Right cardiac atrium (tissue), 5 donors: ENCODE data around the gene PHTF2. TPM values are rescaled to one million over a fixed set of nuclear protein-coding genes. Genes with fewer than 3 reads are reported as not detected.
"Not testable (repeated sequence)": the region's sequence is repeated elsewhere in the genome, so short reads cannot be mapped to it uniquely, and the experiment has no call there.

Source experiments
- ATAC-seq, 2 donors: fragments of 200-7000 bp; cut with Tn5 transposase; one replicate each; pipeline versions ENCODE4 v1.8.0 to v1.9.1; 2020; ENCODE audit warnings: moderate library complexity in 2 of 2, mild to moderate bottlenecking in 1 of 2
- DNase-seq, 3 donors: peaks; one replicate each; pipeline ENCODE4 v3.0.0-alpha.2; 2020
- H3K27ac ChIP-seq: one replicate; pipeline ENCODE4 v1.5.1; 2013; ENCODE audit warnings: mild to moderate bottlenecking, low read length, control low read depth, moderate library complexity
- H3K27me3 ChIP-seq: one replicate; pipeline ENCODE4 v1.6.1; 2013; ENCODE audit not compliant: control insufficient read depth, insufficient read depth
- H3K4me1 ChIP-seq: one replicate; pipeline ENCODE4 v1.6.1; 2013; ENCODE audit warnings: low read length; ENCODE audit not compliant: control insufficient read depth, insufficient read depth
- H3K4me3 ChIP-seq: one replicate; pipeline ENCODE4 v1.5.1; 2013; ENCODE audit warnings: low read length, control low read depth
- H3K9me3 ChIP-seq: one replicate; pipeline ENCODE4 v1.6.1; 2013; ENCODE audit warnings: low read length; ENCODE audit not compliant: control insufficient read depth
- WGBS: extraction: QIAGEN DNeasy Blood & Tissue Kit; methylation state at CpG from one replicate; pipeline ENCODE4 v1.1.7; 2013; 5-methylcytosine and 5-hydroxymethylcytosine counted together
- intact Hi-C, 4 donors: fragments of 100-400 bp; cut with DNase I; formaldehyde crosslinking; loops; one replicate each; pipeline versions ENCODE4 v1.11.0 to v1.14.0; 2022 to 2023
- polyA plus RNA-seq: library from polyadenylated mRNA; stranded (reverse); fragments of 200-250 nt; gene quantifications from one replicate; pipeline ENCODE4 v1.2.3, GENCODE V29; 2013
- total RNA-seq, 4 donors: library from RNA; stranded (reverse); fragmentation: NEBNext Ultra II Directional; extraction: Animal tissue kit (Norgen Biotek cat#: 25700); gene quantifications; one replicate each; pipeline ENCODE4 v1.2.1, GENCODE V29; 2021
- donor health status: healthy with polysubstance abuse.
- donor health status: DM: no; HTN: yes; CAD: no.
- donor health status: DM: no; HTN: no; CAD: no.
- donor health status: DM: no; HTN: yes; CAD: no; lungs with severe emphysema.
- donor health status: DM: yes; HTN: yes; CAD: no.

PHTF2 gene
- total and polyA plus RNA-seq, 5 donors = 8.4 to 20.3 (median 18.1) TPM

DNA sequence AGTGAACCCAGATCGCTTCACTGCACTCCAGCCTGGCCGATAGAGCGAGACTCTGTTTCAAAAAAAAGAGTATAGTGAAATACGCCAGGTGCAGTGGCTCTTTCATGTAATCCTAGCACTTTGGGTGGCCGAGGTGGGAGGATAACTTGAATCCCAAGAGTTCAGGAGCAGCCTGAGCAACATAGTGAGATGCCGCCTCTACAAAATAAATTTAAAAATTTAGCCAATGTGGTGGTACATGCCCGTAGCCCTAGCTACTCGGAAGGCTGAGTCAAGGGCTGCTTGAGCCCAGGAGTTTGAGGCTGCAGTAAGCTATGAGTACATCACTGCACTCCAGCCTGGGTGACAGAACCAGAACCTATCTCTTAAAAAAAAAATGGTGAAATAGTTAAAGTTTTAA is 28.3 kb upstream of the PHTF2 start:
- no peaks in the 10 kb centered on the region for H3K9me3 ChIP-seq
- intact Hi-C loops = no loop called here
- DNase-seq = no peak
- H3K4me3 ChIP-seq = no peak overlapping the region
- peaks cover 1% of the 10 kb centered on the region for H3K4me1 ChIP-seq
- no peak for ATAC-seq
- H3K27me3 ChIP-seq = no peaks in the 10 kb centered on the region
- WGBS = 92% methylated on average over 8 of the region's 8 CpGs
- no peak overlapping the region for H3K27ac ChIP-seq

DNA sequence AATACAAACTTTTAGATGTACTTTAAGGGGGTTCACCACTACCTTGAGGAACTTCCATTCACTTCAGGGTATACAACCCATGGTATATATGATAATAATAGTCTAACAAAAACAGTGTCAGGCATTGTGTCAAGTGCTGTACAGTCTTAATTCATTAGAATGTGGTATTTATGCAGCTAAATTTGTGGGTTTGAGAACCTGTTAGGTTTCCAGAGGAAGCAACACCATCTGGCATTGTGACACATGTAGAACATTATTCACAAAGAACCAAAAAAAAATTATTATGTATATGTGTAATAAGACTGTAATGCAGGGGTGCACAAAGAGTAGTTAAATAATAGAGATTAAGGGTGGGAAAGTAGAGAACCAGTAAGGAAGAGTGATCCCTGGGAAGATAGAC is 26.7 kb upstream of the PHTF2 start:
- H3K9me3 ChIP-seq = no peaks in the 10 kb centered on the region
- H3K27me3 ChIP-seq = no peaks in the 10 kb centered on the region
- no peak overlapping the region for H3K27ac ChIP-seq
- no peak for ATAC-seq
- H3K4me3 ChIP-seq = no peak overlapping the region
- H3K4me1 ChIP-seq = no peaks in the 10 kb centered on the region
- intact Hi-C loops = no loop called here
- no peak for DNase-seq

DNA sequence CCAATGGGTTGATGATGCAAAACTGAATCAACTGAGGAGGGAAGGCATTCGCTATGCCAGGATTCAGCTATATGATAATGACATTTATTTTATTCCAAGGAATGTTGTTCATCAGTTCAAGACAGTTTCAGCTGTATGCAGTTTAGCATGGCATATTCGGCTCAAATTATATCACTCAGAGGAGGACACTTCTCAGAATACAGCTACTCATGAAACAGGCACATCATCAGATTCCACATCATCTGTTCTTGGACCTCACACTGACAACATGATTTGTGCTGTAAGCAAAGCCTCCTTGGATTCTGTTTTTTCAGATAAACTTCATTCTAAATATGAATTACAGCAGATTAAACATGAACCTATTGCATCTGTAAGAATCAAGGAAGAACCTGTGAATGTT is 20.0 kb upstream of the PHTF2 start:
- intact Hi-C loops = no loop called here
- 96% methylated on average over 2 of the region's 2 CpGs for WGBS
- Histone ChIP-seq H3K27ac (no peak overlapping the region), H3K9me3 (no peaks in the 10 kb centered on the region), H3K4me3 (no peak overlapping the region), H3K27me3 (no peaks in the 10 kb centered on the region), H3K4me1 (no peaks in the 10 kb centered on the region)
- DNase-seq (no peak), ATAC-seq (no peak)

DNA sequence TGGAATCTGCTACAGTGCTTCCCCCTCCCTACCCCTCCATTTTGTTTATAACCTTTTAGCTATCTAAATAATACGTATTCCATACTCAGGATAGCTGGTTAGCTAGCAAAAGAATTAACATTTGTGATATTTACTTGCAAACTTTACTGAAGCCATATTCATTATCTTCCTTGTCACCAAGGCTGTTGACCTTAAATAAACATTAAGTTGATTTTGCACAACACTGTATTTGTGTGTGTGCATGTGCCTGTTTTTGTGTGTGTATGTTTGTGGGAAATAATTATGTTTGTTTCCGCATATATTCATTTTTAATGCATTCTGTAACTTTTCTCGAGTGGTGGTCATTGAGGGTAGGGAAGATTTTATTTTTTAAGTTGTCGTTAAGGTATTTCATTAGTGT is 16.2 kb upstream of the PHTF2 start:
- no peak for DNase-seq
- intact Hi-C loops = no loop called here
- whole genome bisulfite sequencing = 97% methylated on average over 4 of the region's 4 CpGs

DNA sequence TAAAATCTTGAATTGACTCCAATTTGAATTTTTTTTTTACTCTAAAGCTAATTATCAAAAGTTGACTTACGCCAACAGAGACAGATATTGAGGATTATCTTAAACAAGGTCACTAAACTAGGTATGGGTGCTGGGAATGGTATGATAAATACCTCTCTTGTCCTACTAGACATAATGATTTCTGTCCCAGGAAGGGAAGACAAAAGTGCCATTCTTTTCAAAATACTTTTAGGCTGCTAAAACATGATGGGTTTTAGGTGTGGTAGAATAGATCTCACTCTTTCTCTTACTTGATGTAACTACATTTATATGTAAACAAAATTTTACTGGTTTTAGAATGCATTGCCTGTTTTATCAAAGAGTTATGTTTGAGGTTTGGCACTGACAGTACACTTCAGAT is 15.5 kb upstream of the PHTF2 start:
- ATAC-seq (no peak), DNase-seq (no peak)
- Histone ChIP-seq H3K4me3 (no peak overlapping the region), H3K9me3 (no peaks in the 10 kb centered on the region), H3K27me3 (no peaks in the 10 kb centered on the region), H3K27ac (no peak overlapping the region), H3K4me1 (no peaks in the 10 kb centered on the region)
- intact Hi-C loops = no loop called here
- 99% methylated on average over 1 of the region's 1 CpG for WGBS

More for the DNA sequence above, 16.2 kb upstream of the PHTF2 start:
- no peak for ATAC-seq
- H3K9me3 ChIP-seq = no peaks in the 10 kb centered on the region
- H3K4me1 ChIP-seq = no peaks in the 10 kb centered on the region
- no peaks in the 10 kb centered on the region for H3K27me3 ChIP-seq
- H3K4me3 ChIP-seq = no peak overlapping the region
- no peak overlapping the region for H3K27ac ChIP-seq

DNA sequence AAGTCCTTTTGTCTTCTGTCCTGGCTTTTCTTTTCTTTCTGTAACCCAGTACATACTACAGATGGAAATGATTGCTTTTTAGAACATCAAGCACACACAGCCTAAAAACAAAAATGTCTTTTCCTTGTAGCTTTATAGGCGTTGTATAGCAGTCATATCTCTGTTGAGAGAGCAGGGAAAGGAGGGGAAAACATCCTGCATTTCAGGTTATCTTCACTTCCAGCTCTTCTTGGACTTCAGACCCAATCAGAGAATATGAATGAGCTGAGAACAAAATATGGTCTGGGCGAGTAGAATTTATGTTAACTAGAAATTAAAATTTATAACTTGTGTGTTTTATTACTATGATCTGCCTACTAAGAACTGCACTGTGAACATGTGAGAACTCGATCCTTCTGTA is 15.0 kb upstream of the PHTF2 start:
- intact Hi-C loops = no loop called here
- Histone ChIP-seq H3K4me3 (no peak overlapping the region), H3K27me3 (no peaks in the 10 kb centered on the region), H3K27ac (no peak overlapping the region), H3K4me1 (no peaks in the 10 kb centered on the region), H3K9me3 (no peaks in the 10 kb centered on the region)
- ATAC-seq (no peak), DNase-seq (no peak)
- 84% methylated on average over 3 of the region's 3 CpGs for WGBS

DNA sequence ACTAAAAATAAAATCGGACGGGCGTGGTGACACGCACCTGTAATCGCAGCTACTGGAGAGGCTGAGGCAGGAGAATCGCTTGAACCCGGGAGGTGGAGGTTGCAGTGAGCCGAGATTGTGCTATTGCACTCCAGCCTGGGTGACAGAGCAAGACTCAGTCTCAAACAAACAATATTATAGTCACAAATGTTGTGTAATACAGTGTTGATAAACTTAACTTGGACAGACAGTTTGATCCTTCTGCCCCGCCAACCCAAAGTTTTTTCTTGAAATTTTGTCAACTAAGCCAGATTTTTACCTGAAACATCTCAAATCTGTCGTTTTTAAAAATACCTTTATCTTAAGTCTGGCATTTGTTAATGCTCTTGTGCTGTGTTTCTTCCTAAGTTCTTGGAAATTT is 14.1 kb upstream of the PHTF2 start:
- H3K27me3 ChIP-seq, H3K9me3 ChIP-seq, DNase-seq, H3K27ac ChIP-seq, H3K4me1 ChIP-seq, intact Hi-C loops, H3K4me3 ChIP-seq, ATAC-seq: not testable (repeated sequence)
- WGBS = 95% methylated on average over 10 of the region's 10 CpGs

DNA sequence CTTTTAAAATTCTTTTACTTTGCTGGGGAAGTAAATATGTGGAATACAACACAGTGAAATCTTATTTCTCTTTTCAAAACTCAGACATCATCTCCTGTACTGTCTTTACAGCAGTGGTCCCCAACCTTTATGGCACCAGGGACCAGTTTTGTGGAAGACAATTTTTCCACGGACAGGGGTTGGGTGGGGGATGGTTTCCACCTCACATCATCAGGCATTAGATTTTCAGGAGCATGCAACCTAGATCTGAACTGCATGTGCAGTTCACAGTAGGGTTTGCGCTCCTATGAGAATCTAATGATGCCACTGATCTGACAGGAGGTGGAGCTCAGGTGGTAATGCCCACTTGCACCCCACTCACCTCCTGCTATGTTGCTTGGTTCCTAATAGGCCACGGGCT is 12.6 kb upstream of the PHTF2 start:
- Histone ChIP-seq H3K27me3 (no peaks in the 10 kb centered on the region), H3K9me3 (no peaks in the 10 kb centered on the region), H3K4me1 (no peaks in the 10 kb centered on the region), H3K27ac (no peak overlapping the region), H3K4me3 (no peak overlapping the region)
- intact Hi-C loops = no loop called here
- ATAC-seq (no peak), DNase-seq (no peak)
- 96% methylated on average over 3 of the region's 3 CpGs for WGBS

DNA sequence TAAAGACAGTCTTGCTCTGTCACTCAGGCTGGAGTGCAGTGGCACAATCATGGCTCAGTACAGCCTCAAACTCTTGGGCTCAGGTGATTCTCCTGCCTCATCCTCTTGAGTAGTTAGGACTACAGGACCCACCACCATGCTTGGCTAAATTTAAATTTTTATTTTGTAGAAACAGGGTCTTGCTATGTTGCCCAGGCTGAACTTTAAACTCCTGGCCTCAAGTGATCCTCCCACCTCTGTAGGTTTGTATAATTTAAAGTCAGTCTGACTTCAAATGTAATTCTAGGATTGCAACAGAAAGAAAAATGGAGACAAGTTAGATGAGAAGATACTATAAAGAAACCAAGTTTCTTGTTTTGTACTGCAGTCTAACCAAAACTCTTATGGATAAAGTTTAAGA is 11.8 kb upstream of the PHTF2 start:
- ATAC-seq (no peak), DNase-seq (no peak)
- H3K27ac ChIP-seq = no peak overlapping the region
- no peaks in the 10 kb centered on the region for H3K27me3 ChIP-seq
- intact Hi-C loops = no loop called here
- H3K4me3 ChIP-seq = no peak overlapping the region
- H3K4me1 ChIP-seq = no peaks in the 10 kb centered on the region
- no peaks in the 10 kb centered on the region for H3K9me3 ChIP-seq

DNA sequence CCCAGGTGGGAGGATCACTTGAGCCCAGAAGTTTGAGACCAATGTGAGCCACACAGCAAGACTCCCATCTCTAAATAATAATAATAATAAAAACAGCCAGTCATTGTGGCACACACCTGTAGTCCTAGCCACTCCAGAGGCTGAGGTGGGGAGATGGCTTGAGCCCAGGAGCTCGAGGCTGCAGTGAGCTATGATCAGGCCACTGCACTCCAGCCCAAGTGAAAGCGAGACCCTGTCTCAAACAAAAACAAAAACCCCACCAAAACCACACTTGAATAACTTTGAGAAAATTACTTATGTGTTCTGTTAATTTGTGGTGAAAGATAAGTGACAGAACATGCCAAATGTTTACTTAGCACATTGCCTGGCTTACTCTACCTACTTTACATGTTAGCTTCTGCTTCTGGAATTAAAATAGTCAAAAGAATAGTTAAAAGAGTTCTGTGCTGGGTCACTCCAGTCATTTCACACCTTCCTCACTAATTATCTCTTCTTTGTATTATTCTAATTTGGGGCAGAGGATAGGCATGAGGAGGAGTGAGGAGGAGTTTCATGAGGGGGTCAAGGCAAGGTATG is 10.2 kb upstream of the PHTF2 start:
- WGBS = 97% methylated on average over 2 of the region's 2 CpGs
- intact Hi-C loops = no loop called here

DNA sequence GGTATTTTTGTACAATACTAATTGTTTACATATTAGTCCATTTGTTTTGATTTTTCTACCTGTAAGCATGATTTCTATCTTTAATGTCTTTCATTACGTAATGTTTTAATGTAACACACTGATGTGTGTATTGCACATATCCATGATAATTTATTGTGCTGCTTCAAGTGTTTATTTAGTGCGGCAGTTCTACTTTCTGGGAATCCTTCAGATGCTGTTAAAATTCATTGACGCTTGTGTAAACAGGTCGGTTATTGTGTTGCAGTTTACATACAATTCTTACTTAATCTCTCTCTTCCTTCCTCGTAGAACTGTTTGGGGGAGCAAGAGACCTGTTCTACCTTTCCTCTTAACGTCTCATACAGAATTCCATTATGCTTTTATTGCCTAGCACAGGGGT is 7.2 kb upstream of the PHTF2 start:
- Histone ChIP-seq H3K27ac (no peak overlapping the region), H3K4me1 (no peaks in the 10 kb centered on the region), H3K9me3 (no peaks in the 10 kb centered on the region), H3K27me3 (no peaks in the 10 kb centered on the region), H3K4me3 (no peak overlapping the region)
- DNase-seq = no peak
- ATAC-seq = no peak
- intact Hi-C loops = no loop called here
- WGBS = 82% methylated on average over 6 of the region's 6 CpGs

More for the DNA sequence above, 10.2 kb upstream of the PHTF2 start:
- Histone ChIP-seq H3K27me3 (no peaks in the 10 kb centered on the region), H3K27ac (no peak overlapping the region), H3K4me1 (no peaks in the 10 kb centered on the region), H3K4me3 (no peak overlapping the region), H3K9me3 (no peaks in the 10 kb centered on the region)
- ATAC-seq (no peak), DNase-seq (no peak)

DNA sequence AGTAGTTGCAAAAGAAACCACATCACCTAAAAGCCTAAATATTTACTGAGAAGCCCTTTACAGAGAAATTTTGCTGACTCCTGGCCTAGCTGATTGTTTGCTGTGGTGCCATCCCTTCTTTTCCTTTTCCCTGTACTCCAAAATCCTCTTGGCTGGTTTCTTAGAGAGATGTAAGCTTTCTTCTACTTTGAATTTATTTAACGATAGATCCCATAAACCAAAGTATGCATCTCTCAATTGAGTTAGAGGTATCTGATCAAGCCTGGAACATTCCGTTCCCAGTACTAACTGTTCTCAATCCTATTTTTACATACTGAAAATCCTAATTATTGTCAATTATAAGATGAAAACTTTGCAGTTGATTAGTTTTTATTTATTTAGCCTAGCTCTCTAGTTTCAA is 6.6 kb upstream of the PHTF2 start:
- H3K27me3 ChIP-seq = no peaks in the 10 kb centered on the region
- H3K4me3 ChIP-seq = no peak overlapping the region
- H3K9me3 ChIP-seq = no peaks in the 10 kb centered on the region
- H3K27ac ChIP-seq = no peak overlapping the region
- WGBS = 78% methylated on average over 2 of the region's 2 CpGs
- ATAC-seq = no peak
- DNase-seq = no peak
- intact Hi-C loops = no loop called here
- no peaks in the 10 kb centered on the region for H3K4me1 ChIP-seq
